AG10803 (cell line): ENCODE data around the gene LTF.
A peak's percentile ranks its signal among the peaks of the same experiment; 100 is the strongest.

Experiments used
- DNase-seq: peaks from one replicate; pipeline ENCODE4 v3.0.0; 2010; ENCODE audit warnings: low read depth
- H3K4me3 ChIP-seq: 2 replicates; pipeline ENCODE4 v1.5.1; 2011; ENCODE audit warnings: mild to moderate bottlenecking, low read length, control low read depth
- TF ChIP-seq, protein P1 (sequence below): conservative IDR thresholded peaks from 2 replicates; pipeline ENCODE4 v1.5.1; 2011; ENCODE audit warnings: mild to moderate bottlenecking, low read length, control low read depth, inconsistent platforms

Gene LTF

DNA sequence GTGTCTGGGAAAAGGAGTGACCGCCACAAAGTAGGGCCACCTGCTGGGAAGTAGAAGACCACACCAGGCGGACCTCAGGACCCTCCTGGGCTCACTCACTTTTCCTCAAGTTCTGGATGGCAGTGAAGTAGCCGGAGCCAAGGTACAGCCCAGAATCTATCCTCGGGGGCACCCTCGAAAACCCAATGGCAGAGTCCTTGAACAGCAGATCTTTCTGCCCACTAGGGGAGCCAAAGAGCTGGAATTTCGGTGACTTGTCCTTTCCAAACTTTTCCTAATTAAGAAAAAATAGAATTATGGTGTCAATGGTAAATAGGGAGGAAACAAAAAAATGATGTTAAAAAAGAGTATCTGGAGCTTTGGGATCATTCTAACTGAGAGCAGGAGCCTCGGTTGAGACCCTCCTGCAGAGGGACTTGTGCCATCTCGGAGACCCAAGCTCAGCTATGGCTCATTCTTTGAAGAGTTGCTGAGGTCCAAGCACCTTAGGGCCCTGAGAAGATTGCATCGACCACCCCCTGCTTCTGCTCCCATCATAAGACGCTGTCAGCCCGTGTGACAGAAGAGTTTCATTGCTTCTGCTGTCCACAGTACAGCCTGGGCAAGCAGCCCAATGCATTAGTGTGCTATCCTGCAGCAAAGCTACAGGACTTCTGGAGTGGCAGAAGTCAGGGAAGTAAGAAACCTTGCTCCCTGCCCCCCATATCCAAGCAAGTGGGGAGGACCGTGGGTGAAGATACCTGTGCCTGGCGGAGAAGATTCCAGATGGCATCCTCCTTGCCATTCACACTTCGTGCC is 14.8 kb downstream of the LTF start:
- TF ChIP-seq, protein P1, sequence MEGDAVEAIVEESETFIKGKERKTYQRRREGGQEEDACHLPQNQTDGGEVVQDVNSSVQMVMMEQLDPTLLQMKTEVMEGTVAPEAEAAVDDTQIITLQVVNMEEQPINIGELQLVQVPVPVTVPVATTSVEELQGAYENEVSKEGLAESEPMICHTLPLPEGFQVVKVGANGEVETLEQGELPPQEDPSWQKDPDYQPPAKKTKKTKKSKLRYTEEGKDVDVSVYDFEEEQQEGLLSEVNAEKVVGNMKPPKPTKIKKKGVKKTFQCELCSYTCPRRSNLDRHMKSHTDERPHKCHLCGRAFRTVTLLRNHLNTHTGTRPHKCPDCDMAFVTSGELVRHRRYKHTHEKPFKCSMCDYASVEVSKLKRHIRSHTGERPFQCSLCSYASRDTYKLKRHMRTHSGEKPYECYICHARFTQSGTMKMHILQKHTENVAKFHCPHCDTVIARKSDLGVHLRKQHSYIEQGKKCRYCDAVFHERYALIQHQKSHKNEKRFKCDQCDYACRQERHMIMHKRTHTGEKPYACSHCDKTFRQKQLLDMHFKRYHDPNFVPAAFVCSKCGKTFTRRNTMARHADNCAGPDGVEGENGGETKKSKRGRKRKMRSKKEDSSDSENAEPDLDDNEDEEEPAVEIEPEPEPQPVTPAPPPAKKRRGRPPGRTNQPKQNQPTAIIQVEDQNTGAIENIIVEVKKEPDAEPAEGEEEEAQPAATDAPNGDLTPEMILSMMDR = peak; percentile 69
- DNase-seq = peak; percentile 9

DNA sequence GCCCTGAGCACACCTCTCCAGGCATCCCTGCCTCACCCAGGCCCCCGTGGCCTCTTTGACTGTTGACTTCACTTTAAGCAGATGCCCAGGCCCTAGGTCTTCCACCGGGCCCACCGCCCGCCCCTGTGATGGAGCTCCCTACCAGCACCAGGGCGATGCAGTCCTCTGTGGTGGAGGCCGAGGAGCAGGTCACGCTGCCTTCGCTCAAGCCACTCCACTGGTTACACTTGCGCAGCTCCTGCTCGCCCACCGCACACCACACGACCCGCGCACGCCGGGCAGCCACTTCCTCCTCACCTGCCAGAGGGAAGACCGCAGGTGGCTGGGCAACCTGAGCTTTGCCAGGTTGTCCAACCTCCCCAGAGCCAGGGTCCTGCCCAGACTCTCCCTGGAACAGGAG is 16.0 kb downstream of the LTF start:
- DNase-seq = no peak
- no peak overlapping the region for H3K4me3 ChIP-seq
- TF ChIP-seq, protein P1 = no peak

More for the DNA sequence above, 14.8 kb downstream of the LTF start:
- H3K4me3 ChIP-seq = no peak overlapping the region

DNA sequence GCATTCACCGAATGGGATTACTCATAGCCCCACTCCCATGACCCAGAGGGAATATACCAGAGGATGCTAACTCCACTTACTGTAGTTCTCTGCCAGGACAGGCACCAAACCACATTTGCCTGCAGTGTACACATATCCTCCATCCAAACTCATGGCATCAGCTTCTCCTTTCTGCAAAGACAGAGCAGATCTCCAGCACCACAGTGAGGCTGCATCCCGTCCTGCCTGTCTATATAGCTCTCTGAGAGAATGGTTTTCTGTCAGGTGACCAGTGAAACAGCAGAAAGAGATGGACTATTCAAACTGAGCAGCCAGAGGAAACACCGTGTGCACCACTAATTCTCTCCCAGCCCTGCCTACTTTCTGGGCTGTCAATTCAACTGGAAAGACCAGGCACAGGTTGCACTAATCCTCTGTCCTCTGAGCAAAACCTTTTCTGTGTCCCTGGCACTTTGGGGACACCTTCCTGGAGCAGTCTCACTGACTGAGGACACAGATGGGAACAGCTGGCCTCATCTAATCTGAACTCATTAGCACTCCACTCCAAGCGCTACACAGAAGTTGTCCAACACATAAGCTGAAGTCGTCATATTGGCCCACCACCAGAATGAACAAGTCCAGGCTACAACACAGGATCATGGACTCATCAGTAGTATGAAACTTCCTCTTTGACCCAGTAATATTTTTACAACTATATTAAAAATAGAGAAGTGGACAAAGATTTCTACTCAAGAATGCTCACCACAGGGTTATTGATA is 17.3 kb downstream of the LTF start:
- TF ChIP-seq, protein P1 = no peak
- no peak for DNase-seq
- no peak overlapping the region for H3K4me3 ChIP-seq

DNA sequence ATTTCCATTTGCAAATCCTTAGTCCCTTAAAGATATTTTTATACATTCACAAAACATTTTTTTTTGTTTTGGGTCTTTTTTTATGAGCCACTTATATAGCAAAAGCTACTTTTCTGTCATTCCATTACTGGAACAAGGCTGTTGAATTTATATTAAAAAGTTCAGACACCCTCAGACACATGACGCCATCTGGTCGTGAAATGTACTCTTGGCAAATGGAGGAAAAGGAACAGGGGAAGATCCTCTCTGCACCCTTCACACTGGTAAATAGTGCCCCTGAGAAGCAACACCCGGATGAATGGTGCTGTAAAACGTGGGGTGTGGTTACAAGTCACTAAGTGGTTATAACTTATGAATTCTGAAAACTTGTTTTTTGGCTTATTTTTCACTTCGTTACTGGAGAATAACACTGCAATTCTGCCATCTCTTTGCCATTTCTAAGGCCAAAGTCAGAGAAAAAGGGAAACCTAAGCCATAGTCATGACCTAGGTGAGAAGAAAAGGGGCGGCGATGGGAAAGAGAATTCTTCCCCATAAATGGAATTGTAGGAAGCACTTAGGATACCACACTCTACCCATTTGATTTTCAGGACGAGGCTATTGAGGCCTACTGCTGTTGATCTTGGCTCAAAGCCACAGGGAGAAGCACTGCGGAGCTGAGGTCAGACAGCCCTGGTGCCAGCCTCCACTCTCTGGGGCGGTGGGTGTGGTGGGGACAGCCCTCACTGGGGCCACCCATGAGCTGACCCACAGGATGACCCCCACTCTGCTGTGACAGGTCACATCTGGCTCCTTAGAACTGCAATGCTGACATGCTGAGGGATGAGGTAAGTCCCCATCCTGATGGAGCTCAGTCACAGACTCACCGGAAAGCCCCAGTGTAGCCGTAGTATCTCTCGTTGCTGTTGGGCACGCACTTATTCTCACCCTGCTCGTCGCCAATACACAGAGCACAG is 21.9 kb downstream of the LTF start:
- no peak overlapping the region for H3K4me3 ChIP-seq
- TF ChIP-seq, protein P1 = no peak
- DNase-seq = no peak

DNA sequence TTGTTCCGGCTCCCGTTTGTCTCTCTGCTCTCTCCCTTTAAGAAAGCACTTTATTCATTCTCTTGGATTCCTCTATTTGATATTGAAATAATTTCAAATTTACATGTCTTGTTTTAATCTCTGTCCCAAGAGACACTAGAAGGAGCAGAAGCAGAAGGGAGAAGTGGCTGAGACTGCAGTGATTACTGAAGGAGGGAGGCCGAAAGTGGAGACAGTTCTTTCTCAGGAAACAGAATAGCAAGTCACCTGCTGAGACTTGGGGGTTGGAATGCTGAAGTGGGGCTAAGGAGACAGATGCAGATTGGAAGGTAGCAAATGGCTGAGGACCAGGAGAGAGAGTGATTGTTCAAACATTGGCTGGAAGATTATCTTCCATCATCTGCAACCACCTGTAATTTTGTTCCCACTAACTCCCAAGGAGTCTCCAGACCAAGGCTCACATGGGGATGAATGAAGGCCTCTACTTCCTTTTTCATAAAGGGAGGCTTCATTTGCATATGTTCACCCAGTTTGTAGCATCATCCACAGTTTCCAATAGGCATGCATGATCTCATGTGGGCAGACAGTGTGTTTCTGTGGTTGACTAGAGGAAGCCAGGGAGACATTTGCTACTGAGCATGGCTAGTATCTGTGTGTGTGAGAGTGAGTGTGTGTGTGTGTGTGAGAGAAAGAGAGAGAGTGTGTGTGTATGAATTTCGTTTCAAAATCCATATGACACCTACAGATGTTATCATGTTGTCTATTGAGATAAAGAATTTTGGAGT is 24.0 kb downstream of the LTF start:
- TF ChIP-seq, protein P1 = no peak
- no peak overlapping the region for H3K4me3 ChIP-seq
- DNase-seq = no peak

DNA sequence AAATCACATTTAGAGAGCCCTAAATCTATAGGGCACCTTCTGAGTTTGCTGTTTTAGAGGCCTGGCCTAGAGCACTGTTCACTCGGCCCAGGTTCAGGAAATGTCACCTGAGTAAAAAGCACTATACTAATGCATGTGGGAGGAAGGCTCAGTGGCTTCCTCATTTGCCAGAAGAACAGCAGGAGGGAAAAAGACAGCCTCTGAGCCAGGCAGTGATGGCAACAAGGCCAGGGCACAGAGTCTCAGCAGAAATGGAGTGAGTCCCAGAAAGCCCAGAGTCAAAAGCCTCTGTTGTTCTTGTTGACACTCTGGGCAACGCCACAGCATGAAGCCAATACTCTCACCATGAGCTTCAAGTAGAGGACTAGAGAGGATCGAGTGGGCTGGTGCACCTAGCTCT is 25.9 kb downstream of the LTF start:
- H3K4me3 ChIP-seq = no peak overlapping the region
- no peak for DNase-seq
- TF ChIP-seq, protein P1 = no peak
